ENCODE data around the gene PTCD3.

PTCD3 gene

GRCh38 chr2:86105969-86106945, at the start of gene PTCD3:
PTCD3 (plus strand) TSS chr2:86106235; CDS start chr2:86106248, 13 bp downstream.
- WGBS (ENCODE audit: insufficient coverage, insufficient read length): no CpG with 5 or more reads among the region's 44 CpGs
- Histone ChIP-seq H3K36me3 (ENCODE audit: control insufficient read depth, insufficient read depth, low read length) (no peaks in the 10 kb centered on the region; the same call in 1 of the 2 replicates), H3K9me3 (ENCODE audit: control insufficient read depth, insufficient read depth, low read length) (no peaks in the 10 kb centered on the region)

DNA sequence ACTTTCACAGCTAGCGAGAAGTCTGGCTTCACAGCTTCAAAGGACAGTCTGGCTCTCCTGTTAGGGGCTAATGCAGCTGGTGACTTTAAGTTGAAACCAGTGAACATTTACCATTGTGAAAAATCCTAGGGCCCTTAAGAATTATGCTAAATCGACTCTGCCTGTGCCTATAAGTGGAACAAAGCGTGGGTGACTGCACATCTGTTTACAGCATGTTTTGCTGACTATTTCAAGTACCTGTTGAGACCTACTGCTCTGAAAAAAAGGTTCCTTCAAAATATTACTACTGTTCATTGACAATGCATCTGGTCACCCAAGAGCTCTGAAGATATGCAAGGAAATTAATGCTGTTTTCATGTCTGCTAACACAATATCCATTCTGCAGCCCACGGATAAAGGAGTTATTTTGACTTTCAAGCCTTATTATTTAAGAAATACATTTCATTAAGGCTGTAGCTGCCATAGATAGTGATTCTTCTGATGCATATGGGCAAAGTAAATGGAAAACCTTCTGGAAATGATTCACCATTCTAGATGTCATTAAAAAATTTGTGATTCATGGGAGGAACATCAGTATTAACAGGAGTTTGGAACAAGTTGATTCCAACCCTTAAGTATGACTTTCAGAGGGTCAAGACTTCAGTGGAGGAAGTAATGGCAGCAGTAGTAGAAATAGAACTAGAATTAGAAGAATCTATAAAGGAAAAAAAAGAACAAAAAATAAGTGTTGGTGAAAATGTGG, 49.3 kb upstream of the PTCD3 start:
- no peak overlapping the region for H3K27ac ChIP-seq (ENCODE audit: low read length)
- WGBS (ENCODE audit: insufficient coverage, insufficient read length): no CpG with 5 or more reads among the region's 4 CpGs
- no peak for DNase-seq (ENCODE audit: low read depth, low spot score)
- H3K27me3 ChIP-seq (ENCODE audit: control insufficient read depth, insufficient read depth, low read length): no peaks in the 10 kb centered on the region
- peaks cover 15% of the 10 kb centered on the region for H3K36me3 ChIP-seq (ENCODE audit: control insufficient read depth, insufficient read depth, low read length)
- no peak overlapping the region for H3K4me3 ChIP-seq (ENCODE audit: low read length)
- no peaks in the 10 kb centered on the region for H3K4me1 ChIP-seq (ENCODE audit: control insufficient read depth, insufficient read depth, low read length)
- H3K9me3 ChIP-seq (ENCODE audit: control insufficient read depth, insufficient read depth, low read length): no peaks in the 10 kb centered on the region

More at GRCh38 chr2:86105969-86106945, at the start of gene PTCD3:
- Histone ChIP-seq H3K27me3 (ENCODE audit: control insufficient read depth, insufficient read depth, low read length) (no peaks in the 10 kb centered on the region), H3K27ac (ENCODE audit: low read length) (no peak within 1 kb of the TSS), H3K4me3 (ENCODE audit: low read length) (peak within 1 kb of the TSS; percentile 94; the same call in 1 of the 2 replicates), H3K4me1 (ENCODE audit: control insufficient read depth, insufficient read depth, low read length) (no peaks in the 10 kb centered on the region)
- peak; percentile 78 for DNase-seq (ENCODE audit: low read depth, low spot score)

- Histone ChIP-seq H3K4me1 (ENCODE audit: control insufficient read depth, insufficient read depth, low read length) (no peaks in the 10 kb centered on the region), H3K27ac (ENCODE audit: low read length) (no peak overlapping the region), H3K36me3 (ENCODE audit: control insufficient read depth, insufficient read depth, low read length) (peaks cover 12% of the 10 kb centered on the region; the same call in 1 of the 2 replicates), H3K9me3 (ENCODE audit: control insufficient read depth, insufficient read depth, low read length) (no peaks in the 10 kb centered on the region), H3K27me3 (ENCODE audit: control insufficient read depth, insufficient read depth, low read length) (no peaks in the 10 kb centered on the region), H3K4me3 (ENCODE audit: low read length) (no peak overlapping the region)
- DNase-seq (ENCODE audit: low read depth, low spot score): no peak
- no CpG with 5 or more reads among the region's 2 CpGs for WGBS (ENCODE audit: insufficient coverage, insufficient read length)
Measured at GRCh38 chr2:86062043-86062442, 44.0 kb upstream of the PTCD3 start.

DNA sequence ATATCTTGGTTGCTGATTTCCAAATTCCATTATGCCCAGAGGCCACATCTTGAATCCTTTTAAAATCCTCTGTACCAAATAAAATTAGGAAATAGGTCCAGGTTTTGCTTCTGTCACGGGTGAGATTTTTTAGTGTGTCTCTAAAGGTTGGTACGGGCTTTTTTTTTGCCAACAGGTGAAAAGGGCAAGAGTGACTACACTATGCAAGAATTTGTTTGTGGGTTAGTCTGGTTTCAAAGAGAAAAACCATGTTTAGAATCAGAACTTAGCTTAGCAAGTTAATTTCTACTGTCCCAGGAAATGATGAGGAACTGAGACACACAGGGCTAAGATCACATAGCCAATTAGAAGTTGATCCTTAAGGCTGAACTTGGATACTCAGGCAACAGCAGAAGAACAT, 42.0 kb upstream of the PTCD3 start:
- WGBS (ENCODE audit: insufficient coverage, insufficient read length): no CpG with 5 or more reads among the region's 2 CpGs
- Histone ChIP-seq H3K27me3 (ENCODE audit: control insufficient read depth, insufficient read depth, low read length) (no peaks in the 10 kb centered on the region), H3K9me3 (ENCODE audit: control insufficient read depth, insufficient read depth, low read length) (no peaks in the 10 kb centered on the region), H3K27ac (ENCODE audit: low read length) (no peak overlapping the region), H3K36me3 (ENCODE audit: control insufficient read depth, insufficient read depth, low read length) (peaks cover 12% of the 10 kb centered on the region; the same call in 1 of the 2 replicates), H3K4me1 (ENCODE audit: control insufficient read depth, insufficient read depth, low read length) (no peaks in the 10 kb centered on the region), H3K4me3 (ENCODE audit: low read length) (no peak overlapping the region)
- no peak for DNase-seq (ENCODE audit: low read depth, low spot score)

- no peaks in the 10 kb centered on the region for H3K9me3 ChIP-seq (ENCODE audit: control insufficient read depth, insufficient read depth, low read length)
- H3K36me3 ChIP-seq (ENCODE audit: control insufficient read depth, insufficient read depth, low read length): peaks cover 19% of the 10 kb centered on the region
- no peak overlapping the region for H3K4me3 ChIP-seq (ENCODE audit: low read length)
- H3K4me1 ChIP-seq (ENCODE audit: control insufficient read depth, insufficient read depth, low read length): no peaks in the 10 kb centered on the region
- no peak overlapping the region for H3K27ac ChIP-seq (ENCODE audit: low read length)
- H3K27me3 ChIP-seq (ENCODE audit: control insufficient read depth, insufficient read depth, low read length): no peaks in the 10 kb centered on the region
- no CpG with 5 or more reads among the region's 5 CpGs for WGBS (ENCODE audit: insufficient coverage, insufficient read length)
- DNase-seq (ENCODE audit: low read depth, low spot score): no peak
Measured at GRCh38 chr2:86065512-86065911, 40.5 kb upstream of the PTCD3 start.

DNA sequence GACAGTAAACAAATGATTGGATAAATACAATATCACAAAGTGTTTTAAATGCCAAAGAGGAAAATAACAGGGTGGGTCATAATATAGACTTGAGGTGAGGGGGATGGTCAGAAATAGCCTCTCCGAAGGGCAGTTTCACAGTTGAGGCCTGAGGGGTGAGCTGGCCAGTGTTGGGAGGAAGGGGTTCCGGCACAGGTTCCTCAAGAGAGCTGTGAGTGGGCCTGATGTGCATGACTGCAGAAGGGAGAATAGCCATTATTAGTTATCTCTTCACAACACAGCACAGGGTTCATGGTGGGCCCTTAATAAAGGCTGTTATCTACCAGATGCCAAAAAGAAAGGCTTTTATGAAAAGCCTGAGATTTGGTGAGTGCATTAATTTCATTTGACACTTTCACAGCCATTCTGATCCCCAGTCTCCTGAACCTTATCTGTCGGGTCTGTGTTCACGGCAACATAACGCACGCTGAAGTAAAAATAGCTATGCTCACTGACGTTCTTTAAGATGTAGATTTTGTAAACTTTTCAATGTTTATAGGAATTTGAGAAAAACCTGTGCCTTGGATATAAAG, 39.9 kb upstream of the PTCD3 start:
- H3K4me1 ChIP-seq (ENCODE audit: control insufficient read depth, insufficient read depth, low read length): no peaks in the 10 kb centered on the region
- H3K4me3 ChIP-seq (ENCODE audit: low read length): no peak overlapping the region
- no peaks in the 10 kb centered on the region for H3K27me3 ChIP-seq (ENCODE audit: control insufficient read depth, insufficient read depth, low read length)
- WGBS (ENCODE audit: insufficient coverage, insufficient read length): no CpG with 5 or more reads among the region's 7 CpGs
- DNase-seq (ENCODE audit: low read depth, low spot score): no peak
- H3K27ac ChIP-seq (ENCODE audit: low read length): no peak overlapping the region
- H3K36me3 ChIP-seq (ENCODE audit: control insufficient read depth, insufficient read depth, low read length): peaks cover 19% of the 10 kb centered on the region
- no peaks in the 10 kb centered on the region for H3K9me3 ChIP-seq (ENCODE audit: control insufficient read depth, insufficient read depth, low read length)

DNA sequence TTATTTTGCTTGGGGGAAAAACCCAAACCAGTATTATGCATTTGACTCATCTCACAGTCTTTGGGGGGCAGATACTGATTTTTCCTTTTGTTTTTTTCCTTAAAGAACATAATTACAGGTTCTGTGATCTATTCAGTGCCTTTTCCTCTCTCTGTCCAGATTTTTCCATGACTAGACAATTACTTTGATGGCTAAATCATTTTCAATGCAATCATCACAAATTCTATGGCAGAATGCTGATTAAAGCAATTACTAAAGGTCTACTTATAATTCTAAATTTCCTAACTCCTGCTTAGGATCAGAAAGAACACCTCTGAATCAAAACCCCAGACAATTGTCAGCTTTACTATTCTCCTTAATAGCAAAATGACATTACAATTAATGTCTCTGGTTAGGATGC, 39.1 kb upstream of the PTCD3 start:
- H3K4me1 ChIP-seq (ENCODE audit: control insufficient read depth, insufficient read depth, low read length): no peaks in the 10 kb centered on the region
- H3K36me3 ChIP-seq (ENCODE audit: control insufficient read depth, insufficient read depth, low read length): peaks cover 19% of the 10 kb centered on the region
- no peaks in the 10 kb centered on the region for H3K9me3 ChIP-seq (ENCODE audit: control insufficient read depth, insufficient read depth, low read length)

GRCh38 chr2:86068136-86068588, 37.9 kb upstream of the PTCD3 start:
- Histone ChIP-seq H3K9me3 (ENCODE audit: control insufficient read depth, insufficient read depth, low read length) (no peaks in the 10 kb centered on the region), H3K36me3 (ENCODE audit: control insufficient read depth, insufficient read depth, low read length) (peaks cover 20% of the 10 kb centered on the region), H3K27me3 (ENCODE audit: control insufficient read depth, insufficient read depth, low read length) (no peaks in the 10 kb centered on the region), H3K27ac (ENCODE audit: low read length) (no peak overlapping the region), H3K4me3 (ENCODE audit: low read length) (no peak overlapping the region), H3K4me1 (ENCODE audit: control insufficient read depth, insufficient read depth, low read length) (no peaks in the 10 kb centered on the region)
- no peak for DNase-seq (ENCODE audit: low read depth, low spot score)
- no CpG with 5 or more reads among the region's 7 CpGs for WGBS (ENCODE audit: insufficient coverage, insufficient read length)

More for the DNA sequence above, 39.1 kb upstream of the PTCD3 start:
- Histone ChIP-seq H3K27me3 (ENCODE audit: control insufficient read depth, insufficient read depth, low read length) (no peaks in the 10 kb centered on the region), H3K4me3 (ENCODE audit: low read length) (no peak overlapping the region), H3K27ac (ENCODE audit: low read length) (no peak overlapping the region)
- no peak for DNase-seq (ENCODE audit: low read depth, low spot score)

- H3K27ac ChIP-seq (ENCODE audit: low read length): no peak overlapping the region
- no peak overlapping the region for H3K4me3 ChIP-seq (ENCODE audit: low read length)
- no CpG with 5 or more reads among the region's 5 CpGs for WGBS (ENCODE audit: insufficient coverage, insufficient read length)
- DNase-seq (ENCODE audit: low read depth, low spot score): no peak
- no peaks in the 10 kb centered on the region for H3K27me3 ChIP-seq (ENCODE audit: control insufficient read depth, insufficient read depth, low read length)
- no peaks in the 10 kb centered on the region for H3K4me1 ChIP-seq (ENCODE audit: control insufficient read depth, insufficient read depth, low read length)
- H3K9me3 ChIP-seq (ENCODE audit: control insufficient read depth, insufficient read depth, low read length): no peaks in the 10 kb centered on the region
- H3K36me3 ChIP-seq (ENCODE audit: control insufficient read depth, insufficient read depth, low read length): peaks cover 25% of the 10 kb centered on the region
Measured at GRCh38 chr2:86068648-86069047, 37.4 kb upstream of the PTCD3 start.

DNA sequence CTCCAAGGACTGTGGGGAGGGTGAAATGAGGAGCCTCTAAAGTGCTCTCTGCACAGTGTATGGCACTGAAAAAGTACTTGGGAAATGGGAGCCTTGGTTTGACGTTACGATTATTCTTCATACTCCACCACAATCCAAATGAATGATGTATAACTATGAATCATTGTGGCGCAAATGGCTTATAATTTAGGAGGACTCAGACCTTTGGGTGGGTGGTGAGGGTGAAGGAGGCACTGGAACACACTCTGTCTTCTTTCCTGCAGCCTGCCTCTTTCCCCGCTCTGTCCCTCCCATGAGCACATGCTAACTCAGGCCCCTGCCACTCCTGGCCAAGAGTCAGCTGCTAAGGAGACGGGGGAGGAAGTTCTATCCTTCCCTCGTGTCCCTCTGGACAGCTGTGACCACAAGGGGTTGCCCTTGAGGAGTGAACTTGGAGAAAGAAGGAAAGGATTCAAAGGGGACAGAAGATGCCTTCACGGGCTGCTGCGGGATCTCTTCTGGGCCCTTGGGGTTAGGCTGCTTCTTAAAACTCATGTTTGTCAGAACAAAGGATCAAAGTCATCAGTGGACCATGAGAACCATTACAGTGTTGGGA, 36.8 kb upstream of the PTCD3 start:
- H3K9me3 ChIP-seq (ENCODE audit: control insufficient read depth, insufficient read depth, low read length): no peaks in the 10 kb centered on the region
- no peak overlapping the region for H3K4me3 ChIP-seq (ENCODE audit: low read length)
- no peak overlapping the region for H3K27ac ChIP-seq (ENCODE audit: low read length)
- DNase-seq (ENCODE audit: low read depth, low spot score): no peak
- H3K36me3 ChIP-seq (ENCODE audit: control insufficient read depth, insufficient read depth, low read length): peaks cover 28% of the 10 kb centered on the region
- no peaks in the 10 kb centered on the region for H3K4me1 ChIP-seq (ENCODE audit: control insufficient read depth, insufficient read depth, low read length)
- no CpG with 5 or more reads among the region's 8 CpGs for WGBS (ENCODE audit: insufficient coverage, insufficient read length)
- H3K27me3 ChIP-seq (ENCODE audit: control insufficient read depth, insufficient read depth, low read length): no peaks in the 10 kb centered on the region
